Measurements from ENCODE around the gene TBX1. TPM values are rescaled to one million over a fixed set of nuclear protein-coding genes. Genes with fewer than 3 reads are reported as not detected.

The TBX1 gene
- total RNA-seq, 1 donor from 2014 or later, result 6.8 TPM

- Histone ChIP-seq H2AFZ (ENCODE audit: low read depth, low read length) (no peak overlapping the region), H3K27me3 (ENCODE audit: insufficient read depth, low read length) (peaks cover 78% of the 10 kb centered on the region), H3K4me3 (ENCODE audit: insufficient read depth, low read depth, low read length) (no peak overlapping the region), H3K4me1 (ENCODE audit: insufficient read depth, low read length) (peaks cover 6% of the 10 kb centered on the region), H3K4me2 (ENCODE audit: low read length) (no peak overlapping the region), H3K27ac (ENCODE audit: low read depth, low read length) (no peak overlapping the region), H4K20me1 (ENCODE audit: insufficient read depth, low read length) (peaks cover 34% of the 10 kb centered on the region), H3K9me3 (ENCODE audit: insufficient read depth, low read depth, low read length) (peaks cover 3% of the 10 kb centered on the region), H3K36me3 (ENCODE audit: insufficient read depth, low read length) (no peaks in the 10 kb centered on the region), H3K9ac (ENCODE audit: low read length) (no peak overlapping the region), H3K79me2 (ENCODE audit: insufficient read depth, low read length) (no peaks in the 10 kb centered on the region)
- Mint-ChIP-seq H3K36me3 (ENCODE audit: low read depth, unreplicated experiment) (peaks cover 5% of the 10 kb centered on the region), H3K27me3 (ENCODE audit: low read depth, unreplicated experiment) (peaks cover 49% of the 10 kb centered on the region), H3K4me1 (ENCODE audit: low read depth, unreplicated experiment) (peaks cover 5% of the 10 kb centered on the region), H3K4me3 (ENCODE audit: unreplicated experiment) (peak overlapping the region; percentile 40), H3K27ac (ENCODE audit: unreplicated experiment) (peak overlapping the region; percentile 29), H3K9me3 (ENCODE audit: unreplicated experiment) (peaks cover 18% of the 10 kb centered on the region)
- DNase-seq (ENCODE audit: low read depth) (no peak), FAIRE-seq (no peak)
- no peak for TF ChIP-seq CTCF (IDR thresholded peaks at IDR 0.05; ENCODE audit: insufficient read depth, low read depth, low read length)
- TF ChIP-seq EZH2 (IDR thresholded peaks at IDR 0.05; ENCODE audit: insufficient read depth, low read length), result peak; percentile 52
Measured at GRCh38 chr22:19761725-19762567, 1.4 kb downstream of the TBX1 start.

- no peak overlapping the region for H3K4me2 ChIP-seq (ENCODE audit: low read length)
- Mint-ChIP-seq H3K36me3 (ENCODE audit: low read depth, unreplicated experiment) (peaks cover 5% of the 10 kb centered on the region), H3K9me3 (ENCODE audit: unreplicated experiment) (peaks cover 18% of the 10 kb centered on the region), H3K4me3 (ENCODE audit: unreplicated experiment) (no peak overlapping the region), H3K4me1 (ENCODE audit: low read depth, unreplicated experiment) (peaks cover 5% of the 10 kb centered on the region), H3K27me3 (ENCODE audit: low read depth, unreplicated experiment) (peaks cover 47% of the 10 kb centered on the region), H3K27ac (ENCODE audit: unreplicated experiment) (no peak overlapping the region)
- H3K27ac ChIP-seq (ENCODE audit: low read depth, low read length), result no peak overlapping the region
- no peak overlapping the region for H3K4me3 ChIP-seq (ENCODE audit: insufficient read depth, low read depth, low read length)
- no peak overlapping the region for H3K9ac ChIP-seq (ENCODE audit: low read length)
- peaks cover 26% of the 10 kb centered on the region for H4K20me1 ChIP-seq (ENCODE audit: insufficient read depth, low read length)
- DNase-seq (ENCODE audit: low read depth) (no peak), FAIRE-seq (no peak)
- no peaks in the 10 kb centered on the region for H3K79me2 ChIP-seq (ENCODE audit: insufficient read depth, low read length)
- H3K4me1 ChIP-seq (ENCODE audit: insufficient read depth, low read length), result peaks cover 6% of the 10 kb centered on the region
- no peak overlapping the region for H2AFZ ChIP-seq (ENCODE audit: low read depth, low read length)
- no peak for TF ChIP-seq EZH2 (IDR thresholded peaks at IDR 0.05; ENCODE audit: insufficient read depth, low read length)
- TF ChIP-seq CTCF (IDR thresholded peaks at IDR 0.05; ENCODE audit: insufficient read depth, low read depth, low read length), result no peak
- H3K27me3 ChIP-seq (ENCODE audit: insufficient read depth, low read length), result peaks cover 78% of the 10 kb centered on the region
- peaks cover 3% of the 10 kb centered on the region for H3K9me3 ChIP-seq (ENCODE audit: insufficient read depth, low read depth, low read length)
- H3K36me3 ChIP-seq (ENCODE audit: insufficient read depth, low read length), result no peaks in the 10 kb centered on the region
Measured at GRCh38 chr22:19762568-19763457, 2.2 kb downstream of the TBX1 start.

All from astrocyte (in vitro differentiated cells and primary cell).